Measurements from ENCODE around the gene SPAG17. TPM values are rescaled to one million over a fixed set of nuclear protein-coding genes. Genes with fewer than 3 reads are reported as not detected.
A peak's percentile ranks its signal among the peaks of the same experiment; 100 is the strongest.

The SPAG17 gene
- total and polyA plus RNA-seq, 2 donors from 2014 or later: 8.7 to 10.4 TPM

DNA sequence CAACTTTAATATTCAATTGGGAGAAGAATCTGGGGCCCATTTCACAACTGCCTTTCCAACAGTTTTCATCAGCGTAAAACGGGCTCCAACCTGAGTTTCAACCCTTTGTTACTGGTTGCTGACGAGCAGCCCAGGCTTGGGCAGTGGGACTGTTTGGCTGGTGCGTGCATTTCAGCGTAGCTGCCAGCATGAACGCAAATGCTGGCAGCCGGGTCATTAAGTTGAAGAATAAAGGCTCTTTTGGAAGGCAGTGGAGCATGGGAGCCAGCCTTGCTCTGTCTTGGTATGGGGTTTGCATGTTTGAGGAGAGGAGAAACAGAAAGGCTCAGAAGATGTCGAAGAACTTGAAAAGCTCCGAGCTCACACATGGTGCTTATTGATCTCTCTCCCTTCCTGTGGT is 214.8 kb downstream of the SPAG17 start:
- H3K4me3 ChIP-seq (ENCODE audit: low read length in 3 of 3): no peak overlapping the region
- FAIRE-seq: no peak
- H3K4me1 ChIP-seq (ENCODE audit: control insufficient read depth in 2 of 3, insufficient read depth in 2 of 3, low read depth in 1 of 3, low read length in 3 of 3): no peaks in the 10 kb centered on the region
- H3K9me3 ChIP-seq (ENCODE audit: control insufficient read depth in 2 of 3, insufficient read depth in 1 of 3, low read length in 3 of 3): no peaks in the 10 kb centered on the region
- TF ChIP-seq, protein P1, sequence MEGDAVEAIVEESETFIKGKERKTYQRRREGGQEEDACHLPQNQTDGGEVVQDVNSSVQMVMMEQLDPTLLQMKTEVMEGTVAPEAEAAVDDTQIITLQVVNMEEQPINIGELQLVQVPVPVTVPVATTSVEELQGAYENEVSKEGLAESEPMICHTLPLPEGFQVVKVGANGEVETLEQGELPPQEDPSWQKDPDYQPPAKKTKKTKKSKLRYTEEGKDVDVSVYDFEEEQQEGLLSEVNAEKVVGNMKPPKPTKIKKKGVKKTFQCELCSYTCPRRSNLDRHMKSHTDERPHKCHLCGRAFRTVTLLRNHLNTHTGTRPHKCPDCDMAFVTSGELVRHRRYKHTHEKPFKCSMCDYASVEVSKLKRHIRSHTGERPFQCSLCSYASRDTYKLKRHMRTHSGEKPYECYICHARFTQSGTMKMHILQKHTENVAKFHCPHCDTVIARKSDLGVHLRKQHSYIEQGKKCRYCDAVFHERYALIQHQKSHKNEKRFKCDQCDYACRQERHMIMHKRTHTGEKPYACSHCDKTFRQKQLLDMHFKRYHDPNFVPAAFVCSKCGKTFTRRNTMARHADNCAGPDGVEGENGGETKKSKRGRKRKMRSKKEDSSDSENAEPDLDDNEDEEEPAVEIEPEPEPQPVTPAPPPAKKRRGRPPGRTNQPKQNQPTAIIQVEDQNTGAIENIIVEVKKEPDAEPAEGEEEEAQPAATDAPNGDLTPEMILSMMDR (IDR thresholded peaks at IDR 0.05; ENCODE audit: borderline replicate concordance, extremely low read depth, insufficient read depth): no peak
- H3K9ac ChIP-seq (ENCODE audit: low read length in 3 of 3): no peak overlapping the region
- intact Hi-C loops (cut with DNase I): no loop called here
- DNase-seq: peak; percentile 55 to 84 (median 74)
- H3K27ac ChIP-seq (ENCODE audit: low read depth in 2 of 2, low read length in 2 of 2): no peak overlapping the region
- no peaks in the 10 kb centered on the region for H3K27me3 ChIP-seq (ENCODE audit: control insufficient read depth, insufficient read depth, low read length)
- no peaks in the 10 kb centered on the region for H3K36me3 ChIP-seq (ENCODE audit: control insufficient read depth in 2 of 3, insufficient read depth in 3 of 3, low read length in 3 of 3)

DNA sequence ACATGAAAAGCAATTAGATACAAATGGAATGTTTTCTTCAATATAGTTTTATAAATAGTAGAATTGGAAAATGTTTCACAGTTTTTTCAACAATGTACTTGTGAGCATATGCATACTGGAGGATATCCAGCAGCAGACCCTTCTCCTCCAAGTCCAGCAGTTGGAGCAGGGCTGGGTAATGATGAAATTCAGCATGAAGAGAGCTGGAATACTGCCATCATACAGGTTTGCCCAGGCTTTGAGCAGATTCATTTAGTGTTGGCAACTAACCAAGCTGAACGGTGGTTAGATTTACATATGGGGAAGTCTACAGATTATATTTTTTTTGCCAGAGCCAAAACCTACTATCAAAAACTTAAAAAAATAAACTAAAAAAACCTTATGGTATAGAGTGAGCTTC is 217.1 kb downstream of the SPAG17 start:
- Histone ChIP-seq H3K4me1 (ENCODE audit: control insufficient read depth in 2 of 3, insufficient read depth in 2 of 3, low read depth in 1 of 3, low read length in 3 of 3) (no peaks in the 10 kb centered on the region), H3K36me3 (ENCODE audit: control insufficient read depth in 2 of 3, insufficient read depth in 3 of 3, low read length in 3 of 3) (no peaks in the 10 kb centered on the region), H3K9ac (ENCODE audit: low read length in 3 of 3) (no peak overlapping the region), H3K27me3 (ENCODE audit: control insufficient read depth, insufficient read depth, low read length) (no peaks in the 10 kb centered on the region), H3K27ac (ENCODE audit: low read depth in 2 of 2, low read length in 2 of 2) (no peak overlapping the region), H3K9me3 (ENCODE audit: control insufficient read depth in 2 of 3, insufficient read depth in 1 of 3, low read length in 3 of 3) (no peaks in the 10 kb centered on the region), H3K4me3 (ENCODE audit: low read length in 3 of 3) (no peak overlapping the region)
- FAIRE-seq: no peak
- intact Hi-C loops (cut with DNase I): no loop called here
- TF ChIP-seq, protein P1 (IDR thresholded peaks at IDR 0.05; ENCODE audit: borderline replicate concordance, extremely low read depth, insufficient read depth): no peak
- DNase-seq: peak in 2 of 5 donors; percentile 31 to 54

DNA sequence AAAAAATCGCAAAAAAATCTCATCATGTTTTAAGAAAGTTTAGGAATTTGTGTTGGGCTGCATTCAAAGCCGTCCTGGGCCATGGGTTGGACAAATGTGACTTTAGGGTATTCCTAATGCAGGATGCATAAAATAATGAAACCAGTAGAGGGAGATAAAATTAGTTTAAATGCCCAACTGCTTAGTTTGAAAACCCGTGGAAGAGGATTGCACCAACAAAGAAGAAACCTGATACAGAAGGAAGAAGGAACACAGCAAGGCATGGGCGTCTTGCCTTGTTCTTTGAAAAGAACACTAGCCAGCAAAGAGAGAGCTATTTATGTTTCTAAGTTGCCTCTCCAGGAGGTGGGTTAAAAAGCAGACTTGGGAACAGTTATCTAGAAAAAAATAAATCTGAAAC is 217.6 kb downstream of the SPAG17 start:
- TF ChIP-seq, protein P1 (IDR thresholded peaks at IDR 0.05; ENCODE audit: borderline replicate concordance, extremely low read depth, insufficient read depth): no peak
- FAIRE-seq: no peak

More for the DNA sequence above, 217.6 kb downstream of the SPAG17 start:
- no peak overlapping the region for H3K27ac ChIP-seq (ENCODE audit: low read depth in 2 of 2, low read length in 2 of 2)
- intact Hi-C loops (cut with DNase I): no loop called here
- H3K9me3 ChIP-seq (ENCODE audit: control insufficient read depth in 2 of 3, insufficient read depth in 1 of 3, low read length in 3 of 3): no peaks in the 10 kb centered on the region
- peak in 1 of 5 donors; percentile 6 for DNase-seq
- H3K36me3 ChIP-seq (ENCODE audit: control insufficient read depth in 2 of 3, insufficient read depth in 3 of 3, low read length in 3 of 3): no peaks in the 10 kb centered on the region
- no peaks in the 10 kb centered on the region for H3K27me3 ChIP-seq (ENCODE audit: control insufficient read depth, insufficient read depth, low read length)
- H3K9ac ChIP-seq (ENCODE audit: low read length in 3 of 3): no peak overlapping the region
- no peak overlapping the region for H3K4me3 ChIP-seq (ENCODE audit: low read length in 3 of 3)
- H3K4me1 ChIP-seq (ENCODE audit: control insufficient read depth in 2 of 3, insufficient read depth in 2 of 3, low read depth in 1 of 3, low read length in 3 of 3): no peaks in the 10 kb centered on the region

Data from kidney (tissue), 14 donors.